Stromal cell of bone marrow (primary cell): ENCODE measurements around the gene GRK3.
"Not testable (repeated sequence)": the region's sequence is repeated elsewhere in the genome, so short reads cannot be mapped to it uniquely, and the experiment has no call there.

Experiments
- DNase-seq: peaks from one replicate; pipeline ENCODE4 v3.0.0-alpha.2; 2012; ENCODE audit warnings: low read depth

Gene GRK3

DNA sequence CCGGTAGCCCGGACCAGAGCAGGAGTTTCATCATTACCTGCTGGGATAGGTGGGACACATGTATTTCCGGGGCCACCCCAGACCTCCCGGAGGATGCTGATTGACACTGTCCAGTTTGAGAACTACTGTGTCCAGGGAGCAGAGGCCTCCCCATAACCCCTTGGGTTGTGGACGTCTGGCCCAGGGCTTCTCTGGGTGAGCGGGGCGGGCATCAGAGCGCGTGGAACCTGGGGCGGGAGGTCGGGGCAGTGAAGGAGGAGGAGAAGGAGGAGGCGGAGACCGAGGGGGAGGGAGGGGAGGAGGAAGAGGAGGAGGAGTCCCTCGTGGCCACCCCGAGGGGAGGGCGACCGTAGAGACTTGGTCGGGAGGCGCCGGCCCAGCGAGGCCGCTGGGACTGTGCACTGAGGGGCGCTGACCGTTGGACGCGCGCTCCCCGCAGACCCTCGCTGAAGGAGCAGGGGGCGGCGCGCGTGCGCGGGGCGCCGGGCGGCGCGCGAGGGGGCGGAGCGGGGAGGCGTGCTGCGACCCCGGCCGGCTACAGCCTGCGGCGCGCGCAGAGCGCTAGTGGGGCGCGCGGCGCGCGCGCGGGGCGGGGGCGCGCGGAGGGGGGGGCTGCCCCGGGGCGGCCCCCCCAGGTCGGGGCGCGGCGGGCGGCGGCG, at the start of gene GRK3:
Gene GRK3 (plus strand): TSS at position 356 of the 659 bp plus-strand sequence. CDS start 366 bp downstream, outside the sequence.
- no peak for DNase-seq

DNA sequence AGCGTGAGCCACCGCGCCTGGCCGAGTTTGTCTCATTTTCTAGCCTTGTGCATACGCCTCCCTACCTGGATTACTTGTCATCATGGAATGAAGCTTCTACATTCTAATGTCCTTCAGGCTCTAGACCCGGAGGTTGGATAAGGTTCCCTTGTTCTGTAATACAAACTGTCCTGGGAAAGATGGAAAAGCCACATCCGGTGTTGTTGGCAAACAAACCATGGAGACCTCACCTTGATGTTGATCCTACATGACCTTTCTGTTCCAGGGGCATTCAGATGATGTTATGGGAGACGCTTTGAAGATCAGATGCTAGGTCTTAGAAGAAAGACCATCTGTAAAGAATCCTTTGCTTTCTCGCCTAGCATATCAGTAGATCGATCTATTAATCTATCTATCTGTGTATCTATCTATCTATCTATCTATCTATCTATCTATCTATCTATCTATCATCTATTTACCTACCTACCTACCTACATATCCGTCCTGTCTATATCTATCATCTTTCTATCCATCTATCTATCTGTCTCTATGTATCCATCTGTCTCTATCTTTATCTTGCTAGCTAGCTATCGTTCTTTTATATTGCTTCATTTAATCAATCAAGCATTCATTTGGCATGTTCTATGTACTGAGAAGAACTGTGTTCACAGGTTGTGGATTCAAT, 46.3 kb upstream of the GRK3 start:
- DNase-seq = no peak

DNA sequence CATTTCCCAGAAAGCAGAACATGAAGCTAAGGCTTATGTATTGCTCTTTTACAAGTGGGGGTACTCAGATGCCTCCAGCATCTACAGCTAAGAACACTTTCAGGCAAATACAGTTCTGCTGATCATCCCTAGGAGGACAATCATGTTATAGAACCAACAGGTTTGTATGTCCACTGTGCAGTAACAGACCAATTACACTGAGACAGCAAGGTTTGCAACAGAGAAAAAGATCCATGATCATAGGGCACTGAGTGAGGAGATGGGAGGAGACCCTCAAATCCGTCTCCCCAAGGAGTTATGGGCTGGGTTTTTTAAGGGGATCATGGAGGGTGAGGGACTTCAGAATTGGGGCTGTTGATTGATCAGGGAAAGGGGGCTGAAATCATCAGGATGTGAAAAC, 39.1 kb upstream of the GRK3 start:
- DNase-seq = no peak

DNA sequence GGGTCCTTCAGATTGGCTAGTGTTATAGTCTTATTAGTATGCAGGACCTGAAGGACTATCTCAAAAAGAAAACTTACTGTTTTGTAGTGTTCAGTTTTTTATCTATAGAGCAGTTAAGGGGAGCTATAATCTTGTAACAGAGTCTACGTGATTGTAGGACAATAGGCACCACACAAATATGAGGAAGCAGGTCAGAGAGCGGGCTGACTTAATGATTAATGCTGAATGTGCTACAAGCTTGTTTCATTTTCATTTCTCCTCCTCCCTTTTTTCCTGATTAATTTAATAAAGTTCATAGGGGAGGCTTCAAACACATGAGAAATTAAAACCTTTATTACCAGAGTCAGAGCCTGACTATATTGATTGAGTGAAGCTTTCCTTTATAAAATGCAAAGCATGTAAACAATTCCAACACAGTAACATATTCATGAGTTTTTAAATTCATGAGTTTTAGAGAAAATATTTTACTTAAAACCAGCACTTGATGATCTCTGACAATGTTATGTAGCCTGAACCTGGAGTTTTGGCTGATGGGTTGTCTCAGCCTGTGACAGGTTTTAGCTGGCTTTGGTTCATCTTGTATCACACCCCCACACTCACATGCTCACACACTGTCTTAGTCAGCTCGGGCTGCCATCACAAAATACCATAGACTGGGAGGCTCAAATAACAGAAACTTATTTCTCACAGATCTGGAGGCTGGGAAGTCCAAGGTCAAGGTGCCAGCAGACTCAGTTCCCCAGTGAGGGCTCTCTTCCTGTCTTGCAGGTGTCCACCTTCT, 38.5 kb upstream of the GRK3 start:
- DNase-seq = not testable (repeated sequence)

DNA sequence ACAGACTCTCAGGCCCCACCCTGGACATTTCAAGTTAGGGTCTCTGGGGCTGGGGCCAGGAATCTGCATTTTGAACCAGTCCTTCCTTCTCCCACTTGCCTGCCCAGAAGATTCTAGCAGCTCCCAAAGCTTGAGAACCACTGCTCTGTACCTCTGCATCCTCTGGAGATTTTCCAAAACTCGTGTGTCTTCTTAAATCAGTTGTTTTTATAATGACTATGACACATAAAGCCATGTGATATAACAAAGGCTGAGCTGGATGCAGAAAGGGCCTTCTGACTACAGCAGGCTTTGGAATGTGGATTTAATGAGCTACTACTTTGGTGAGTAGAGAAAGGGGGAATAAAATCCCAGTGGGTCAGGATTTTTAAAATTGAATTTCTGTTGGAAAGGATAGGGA, 37.5 kb upstream of the GRK3 start:
- DNase-seq = peak; percentile 49

DNA sequence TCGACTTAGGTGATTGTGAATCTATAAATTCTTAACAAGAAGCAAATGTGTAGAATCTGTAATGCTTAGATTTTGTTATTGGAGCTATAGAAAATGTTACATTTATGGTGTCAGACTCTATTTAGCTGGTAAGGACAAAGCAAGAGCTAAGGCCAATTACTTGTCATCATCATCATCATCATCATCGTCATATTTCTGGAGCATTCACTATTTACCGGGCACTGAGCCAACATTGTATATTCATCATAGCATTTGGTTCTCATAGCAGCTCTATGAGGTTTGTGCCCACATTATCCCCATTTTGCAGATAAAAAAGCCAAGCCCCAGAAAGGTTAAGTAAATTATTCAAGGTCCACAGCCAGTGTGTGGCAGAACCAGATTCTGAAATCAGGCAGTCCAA, 36.4 kb upstream of the GRK3 start:
- not testable (repeated sequence) for DNase-seq

DNA sequence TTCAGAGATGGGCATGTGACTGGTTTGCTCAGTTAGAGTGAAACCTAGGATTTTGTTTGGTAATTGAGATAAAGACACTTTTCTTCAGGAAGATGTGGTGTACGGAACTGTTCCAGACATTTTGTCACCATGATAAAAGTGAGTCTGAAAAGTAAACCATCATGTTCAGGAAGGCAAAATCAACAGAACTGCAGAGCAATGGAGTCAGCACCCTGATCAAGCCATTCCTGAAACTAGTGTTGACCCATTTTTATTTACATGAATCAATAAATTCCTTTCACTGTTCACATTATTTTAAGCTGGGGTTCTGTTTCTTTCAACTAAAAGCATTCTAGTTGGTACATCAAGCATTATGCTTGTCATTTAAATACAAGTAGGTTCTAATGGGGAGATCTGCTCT, 35.4 kb upstream of the GRK3 start:
- DNase-seq = not testable (repeated sequence)

DNA sequence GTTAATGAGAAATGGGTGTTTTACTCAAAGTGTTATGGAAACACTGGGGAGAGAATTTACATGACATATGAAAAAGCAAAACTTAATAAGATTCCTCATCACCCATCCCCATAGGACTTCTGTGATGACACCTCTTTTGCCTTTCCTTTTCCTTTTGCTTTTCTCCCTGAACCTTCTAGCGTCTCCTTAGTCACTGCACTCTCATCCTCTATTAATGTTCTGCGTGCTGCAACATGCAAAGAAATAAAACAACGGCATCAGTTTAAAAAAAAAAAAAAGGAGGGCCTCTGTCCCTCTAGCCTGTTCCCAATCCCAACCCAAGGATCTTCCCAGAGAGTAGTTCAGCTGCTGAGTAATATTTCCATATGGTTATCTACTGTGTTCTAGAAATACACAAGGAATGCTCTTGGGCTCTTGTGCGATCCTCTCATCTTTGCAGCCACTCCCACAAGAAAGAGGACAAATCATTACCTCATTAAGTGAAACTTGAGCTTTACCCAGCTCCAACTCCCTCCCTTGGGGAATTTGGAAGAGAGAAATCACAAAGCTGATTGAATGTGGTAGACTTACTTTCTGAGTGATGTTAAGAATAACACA, 34.8 kb upstream of the GRK3 start:
- not testable (repeated sequence) for DNase-seq

DNA sequence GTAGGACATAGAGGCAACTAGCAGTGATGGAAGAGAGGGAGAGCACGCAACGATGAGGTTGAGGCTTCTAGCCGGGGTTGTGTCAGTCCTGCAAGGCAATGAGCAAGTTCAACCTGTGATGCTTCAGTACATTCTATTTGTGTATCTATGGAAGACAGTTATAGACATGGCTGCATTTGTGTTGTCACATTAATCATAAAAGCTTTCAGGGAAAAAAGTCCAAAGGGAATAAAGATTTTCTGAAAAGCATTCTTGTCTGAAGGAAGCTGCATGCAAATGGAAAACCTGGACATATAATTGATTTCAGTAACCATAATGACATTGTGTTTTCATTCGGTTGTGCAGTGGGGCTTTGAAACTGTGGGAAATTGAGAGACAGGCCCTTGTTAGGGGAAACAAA, 32.8 kb upstream of the GRK3 start:
- DNase-seq = not testable (repeated sequence)

DNA sequence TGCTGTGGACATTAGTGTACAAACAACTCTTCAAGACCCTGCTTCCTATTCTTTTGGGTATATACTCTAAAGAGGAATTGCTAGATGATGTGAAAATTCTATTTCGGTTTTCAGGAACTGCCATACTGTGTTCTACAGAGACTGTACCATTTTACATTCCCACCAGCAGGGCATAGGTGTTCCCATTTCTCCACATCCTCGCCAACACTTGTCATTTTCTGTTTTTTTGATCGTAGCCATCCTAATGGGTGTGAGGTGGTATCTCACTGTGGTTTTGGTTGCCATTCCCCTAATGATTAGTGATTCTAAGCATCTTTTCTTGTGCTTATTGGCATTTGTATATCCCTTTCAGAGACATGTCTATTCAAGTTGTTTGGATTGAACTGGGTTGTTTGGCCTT, 29.8 kb upstream of the GRK3 start:
- DNase-seq = no peak

DNA sequence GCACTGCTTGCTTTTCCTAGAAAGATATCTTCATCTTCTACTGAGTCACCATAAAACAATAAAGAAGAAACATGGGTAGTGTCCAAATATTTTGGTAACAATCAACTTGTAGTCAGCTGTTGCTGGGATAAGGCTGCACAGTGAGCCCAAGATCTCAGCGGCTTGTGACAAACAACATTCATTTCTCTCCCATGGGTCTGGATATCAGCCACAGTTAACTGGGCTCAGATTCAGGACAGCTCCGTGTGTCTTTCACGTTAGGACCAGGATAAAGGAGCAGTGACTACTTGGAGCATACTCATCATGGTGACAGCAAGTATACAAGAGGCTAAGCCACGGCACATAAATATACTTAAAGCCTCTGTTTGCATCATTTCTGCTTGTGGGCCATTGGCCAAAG, 27.9 kb upstream of the GRK3 start:
- no peak for DNase-seq

DNA sequence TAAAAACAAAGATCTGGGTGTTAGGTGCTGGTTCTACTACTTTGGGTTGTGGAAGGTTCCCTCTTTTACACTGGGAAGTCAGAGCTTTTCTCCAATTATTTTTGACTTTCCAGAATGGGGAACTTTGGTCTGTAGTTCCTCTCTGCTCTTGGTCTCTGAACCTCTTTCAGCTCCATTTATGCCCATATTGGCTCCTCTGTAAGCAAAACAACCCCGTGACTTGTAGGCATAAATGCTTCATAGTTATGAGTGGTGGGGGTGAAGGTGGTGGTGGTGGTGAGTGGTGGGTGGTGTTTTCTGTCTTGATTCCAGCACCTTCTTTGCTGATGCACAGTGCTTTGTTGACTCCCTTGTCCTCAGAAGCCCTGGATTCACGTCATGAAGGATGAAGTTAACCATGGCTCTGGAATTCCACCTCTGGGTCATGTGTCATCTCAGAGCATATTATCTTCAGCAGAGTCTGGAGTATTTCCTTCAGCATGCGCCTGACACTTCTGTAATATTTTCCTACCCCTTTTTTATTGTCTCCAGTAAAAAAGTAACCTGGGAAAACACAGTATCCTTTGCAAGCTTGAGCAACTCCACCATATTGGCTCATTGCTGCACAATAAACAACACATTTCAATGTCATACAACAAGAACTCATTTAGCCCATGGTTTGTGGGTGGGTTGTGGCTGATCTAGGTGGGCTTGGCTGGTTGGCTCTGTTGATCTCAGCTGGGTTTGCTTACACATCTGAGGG, 24.1 kb upstream of the GRK3 start:
- DNase-seq = no peak

DNA sequence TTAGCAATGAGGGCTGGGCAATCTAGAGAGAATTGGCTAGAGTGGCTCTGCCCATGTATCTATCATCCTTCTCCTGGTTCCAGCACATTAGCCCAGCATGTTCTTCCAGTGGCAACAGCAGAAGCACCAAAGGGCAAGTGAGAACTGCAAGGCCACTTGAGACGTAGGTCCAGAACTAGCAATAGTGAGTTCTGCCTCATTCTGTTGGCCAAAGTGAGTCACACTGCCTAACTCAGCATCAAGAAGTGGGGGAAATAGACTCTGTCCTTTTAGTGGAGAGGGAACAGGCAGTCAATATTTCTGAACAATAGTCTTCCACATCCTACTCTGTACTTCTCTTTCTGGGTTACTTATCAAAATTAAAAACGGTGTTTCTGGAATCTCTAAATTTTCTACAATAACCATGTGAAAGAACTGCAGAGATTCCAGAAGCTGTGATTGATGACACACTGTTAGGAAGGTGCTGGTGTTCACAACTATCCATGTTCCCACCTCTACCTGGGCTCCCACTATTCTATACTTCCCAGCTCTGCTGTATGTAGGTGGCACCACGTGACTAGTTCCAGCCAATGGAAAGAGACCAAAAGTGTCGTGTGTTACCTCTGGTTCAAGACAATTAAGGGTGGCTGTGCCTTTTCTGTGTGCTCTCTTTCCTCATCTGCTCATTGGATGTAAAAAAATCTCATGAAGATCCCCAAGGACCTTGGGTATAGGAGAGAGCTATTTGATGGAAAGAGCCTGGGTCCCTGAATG, 23.4 kb upstream of the GRK3 start:
- no peak for DNase-seq

DNA sequence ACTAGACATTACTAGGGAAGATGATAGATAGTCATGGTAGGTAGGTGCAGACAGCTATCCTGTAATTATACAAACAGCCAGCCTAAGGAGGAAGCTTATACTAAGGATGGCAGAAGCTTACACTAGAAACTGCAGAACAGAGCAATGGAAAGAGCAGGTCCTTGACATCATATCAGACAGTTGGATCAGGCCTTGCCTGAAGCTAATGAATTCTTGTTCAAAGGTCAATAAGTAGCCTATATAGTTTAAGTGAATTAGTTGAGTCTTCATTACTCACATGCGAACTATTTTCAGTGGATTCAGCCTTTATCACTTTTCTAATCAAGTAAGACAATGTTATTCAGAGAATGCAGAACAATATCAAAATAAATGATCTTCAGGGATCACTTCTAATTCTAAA, 22.3 kb upstream of the GRK3 start:
- DNase-seq = no peak

DNA sequence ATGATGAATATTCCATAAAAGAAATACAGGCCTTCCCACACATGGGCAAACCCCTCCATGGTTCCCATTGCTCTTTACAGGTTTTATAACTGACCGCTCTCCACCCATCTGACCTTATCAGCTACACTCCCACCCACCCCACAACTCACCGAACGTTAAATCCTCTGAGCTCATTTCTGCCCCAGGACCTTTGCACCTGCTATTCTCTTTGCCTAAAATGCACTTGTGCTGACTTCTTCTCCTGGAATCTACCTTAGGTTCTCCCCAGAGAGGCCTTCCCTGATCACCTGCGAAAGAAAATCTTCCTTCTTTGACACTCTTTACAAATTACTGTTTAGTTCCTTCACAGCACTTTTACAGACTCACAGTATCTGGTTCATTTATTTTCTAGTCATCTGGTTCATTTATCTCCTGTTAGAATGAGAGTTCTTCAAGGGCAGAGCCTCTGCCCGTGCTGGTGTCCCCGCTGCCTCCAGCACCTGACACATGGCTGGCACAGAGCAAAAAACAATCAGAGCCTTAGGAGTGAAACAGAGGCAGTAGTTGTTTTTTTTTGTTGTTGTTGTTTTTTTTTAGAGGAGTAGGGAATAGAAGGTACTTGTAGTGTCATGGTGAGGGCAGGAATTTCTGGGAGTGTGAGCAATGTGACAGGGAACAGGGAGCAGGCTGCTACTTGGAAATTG, 21.6 kb upstream of the GRK3 start:
- no peak for DNase-seq

DNA sequence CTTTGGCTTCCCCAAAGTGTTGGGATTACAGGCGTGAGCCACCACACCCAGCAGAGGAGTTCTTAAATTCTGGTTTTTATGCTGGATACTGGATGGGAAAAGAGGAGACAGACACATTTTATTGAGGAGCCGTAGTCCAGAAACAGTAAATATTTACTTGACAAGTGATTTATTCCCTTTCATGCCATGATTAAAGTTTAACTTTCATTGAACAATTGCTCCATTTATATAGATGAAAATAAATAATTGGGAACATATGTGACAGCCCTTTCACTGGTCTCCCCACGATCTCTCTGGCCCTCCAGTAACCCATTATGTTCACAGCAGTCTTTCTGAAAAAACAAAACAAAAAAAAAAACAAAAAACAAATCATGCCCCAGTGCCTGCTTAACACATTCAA, 19.3 kb upstream of the GRK3 start:
- DNase-seq = no peak

DNA sequence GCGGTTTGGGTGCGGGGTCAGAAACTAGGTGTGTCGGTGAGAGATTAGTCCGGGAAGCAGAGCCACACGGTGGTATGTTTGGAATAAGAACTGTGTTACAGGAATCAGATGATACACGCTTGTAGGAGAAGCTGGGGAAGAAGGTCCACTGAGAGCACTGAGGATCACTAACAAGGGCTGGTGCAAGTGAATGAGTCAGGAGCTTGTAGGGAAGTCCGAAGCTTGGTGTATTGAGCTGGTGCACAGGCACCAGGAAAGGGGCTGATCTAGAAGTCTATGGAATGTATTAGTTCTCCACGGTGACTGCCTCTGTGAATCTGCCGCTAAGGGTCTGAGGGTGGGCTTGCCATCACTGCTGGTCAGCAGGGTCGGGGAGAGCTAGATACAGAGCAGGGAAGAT, 18.8 kb upstream of the GRK3 start:
- no peak for DNase-seq

DNA sequence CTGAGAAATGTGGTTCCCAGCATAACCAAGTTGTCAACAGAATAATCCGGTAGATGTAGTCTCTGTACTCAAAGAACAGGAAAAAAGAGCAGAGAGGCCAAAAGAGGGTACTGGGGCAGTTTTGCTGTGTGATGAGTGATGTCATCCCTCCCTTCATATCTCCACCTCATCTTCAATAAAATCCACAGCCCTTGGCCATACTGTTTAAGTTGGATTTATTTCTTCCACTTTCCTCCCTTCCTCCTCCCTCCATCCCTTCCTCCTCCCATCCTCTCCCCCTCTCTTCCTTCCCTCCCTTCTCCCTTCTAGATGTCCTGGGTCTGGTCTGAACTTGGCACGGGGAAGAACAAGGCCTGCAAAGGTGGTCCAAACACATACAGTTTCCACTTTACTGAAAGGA, 18.2 kb upstream of the GRK3 start:
- no peak for DNase-seq

DNA sequence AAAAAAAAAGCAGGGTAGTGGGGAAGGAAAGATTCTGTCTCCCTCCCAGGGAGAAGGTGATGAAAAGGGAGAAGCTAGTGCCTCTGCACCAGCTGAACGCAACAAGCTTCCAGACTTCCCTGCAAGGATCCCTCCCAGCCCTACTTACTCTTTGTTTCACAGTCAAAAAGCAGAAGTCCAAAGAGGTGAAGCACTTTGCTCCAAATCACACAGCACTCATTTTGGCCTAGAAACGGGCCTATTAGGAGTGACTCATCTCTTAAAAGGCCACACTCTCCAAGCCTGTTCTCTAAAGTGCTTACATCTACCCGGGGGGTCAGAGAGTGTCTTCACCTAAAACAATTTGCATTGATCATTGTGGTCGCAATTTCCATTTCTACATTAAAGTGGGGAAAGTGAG, 17.7 kb upstream of the GRK3 start:
- DNase-seq = no peak

DNA sequence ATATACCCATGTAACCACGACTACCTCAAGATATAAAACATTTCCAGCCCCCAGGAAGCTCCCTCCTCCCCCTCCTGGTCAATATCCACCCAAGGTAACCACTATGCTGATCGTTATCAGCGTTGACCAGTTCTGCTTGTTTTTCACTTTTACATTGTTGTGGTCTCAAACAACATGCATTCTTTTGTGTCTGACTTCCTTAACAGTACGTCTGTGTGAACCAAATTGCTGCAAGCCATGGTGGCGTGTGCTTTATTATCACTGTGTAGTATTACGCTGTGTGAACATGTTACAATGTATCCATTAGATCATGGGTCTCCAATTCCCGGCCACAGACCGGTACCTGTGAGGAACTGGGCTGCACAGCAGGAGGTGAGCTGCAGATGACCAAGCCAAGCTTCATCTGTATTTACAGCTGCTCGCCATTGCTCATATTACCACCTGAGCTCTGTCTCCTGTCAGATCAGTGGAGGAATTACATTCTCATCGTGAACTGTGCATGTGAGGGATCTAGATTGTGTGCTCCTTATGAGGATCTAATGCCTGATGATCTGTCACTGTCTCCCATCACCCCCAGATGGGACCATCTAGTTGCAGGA, 15.5 kb upstream of the GRK3 start:
- no peak for DNase-seq
